Measurements from ENCODE around the gene MED29. TPM values are rescaled to one million over a fixed set of nuclear protein-coding genes. Genes with fewer than 3 reads are reported as not detected.
"Not testable (repeated sequence)": the region's sequence is repeated elsewhere in the genome, so short reads cannot be mapped to it uniquely, and the experiment has no call there.

The MED29 gene
- total RNA-seq, 1 experiment from 2014 or later, result 42.9 TPM

- Mint-ChIP-seq H3K9me3 (no peaks in the 10 kb centered on the region), H3K27ac (no peak overlapping the region), H3K4me3 (no peak overlapping the region), H3K36me3 (peaks cover 76% of the 10 kb centered on the region), H3K27me3 (ENCODE audit: low read depth) (no peaks in the 10 kb centered on the region), H3K4me1 (no peaks in the 10 kb centered on the region)
- POLR2A ChIA-PET, result no interaction called here
- no peak for TF ChIP-seq FOXP1 (CRISPR knock-in tag; IDR thresholded peaks at IDR 0.05; ENCODE audit: borderline replicate concordance)
- TF ChIP-seq ATF1 (CRISPR knock-in tag; IDR thresholded peaks at IDR 0.05), result no peak
- no peak for TF ChIP-seq NFATC4 (CRISPR knock-in tag; IDR thresholded peaks at IDR 0.05)
- no peak for TF ChIP-seq CBFB (CRISPR knock-in tag; IDR thresholded peaks at IDR 0.05; ENCODE audit: low read depth)
- no peak for TF ChIP-seq FOXK1 (CRISPR knock-in tag; IDR thresholded peaks at IDR 0.05)
- no peak for TF ChIP-seq E2F5 (CRISPR knock-in tag; IDR thresholded peaks at IDR 0.05)
- TF ChIP-seq PRDM15 (CRISPR knock-in tag; IDR thresholded peaks at IDR 0.05), result no peak
- no peak for TF ChIP-seq ZNF263 (CRISPR knock-in tag; IDR thresholded peaks at IDR 0.05; ENCODE audit: low read depth)
- no peak for TF ChIP-seq ZNF416 (CRISPR knock-in tag; IDR thresholded peaks at IDR 0.05)
- TF ChIP-seq RORB (CRISPR knock-in tag; IDR thresholded peaks at IDR 0.05), result no peak
- TF ChIP-seq, protein P1, sequence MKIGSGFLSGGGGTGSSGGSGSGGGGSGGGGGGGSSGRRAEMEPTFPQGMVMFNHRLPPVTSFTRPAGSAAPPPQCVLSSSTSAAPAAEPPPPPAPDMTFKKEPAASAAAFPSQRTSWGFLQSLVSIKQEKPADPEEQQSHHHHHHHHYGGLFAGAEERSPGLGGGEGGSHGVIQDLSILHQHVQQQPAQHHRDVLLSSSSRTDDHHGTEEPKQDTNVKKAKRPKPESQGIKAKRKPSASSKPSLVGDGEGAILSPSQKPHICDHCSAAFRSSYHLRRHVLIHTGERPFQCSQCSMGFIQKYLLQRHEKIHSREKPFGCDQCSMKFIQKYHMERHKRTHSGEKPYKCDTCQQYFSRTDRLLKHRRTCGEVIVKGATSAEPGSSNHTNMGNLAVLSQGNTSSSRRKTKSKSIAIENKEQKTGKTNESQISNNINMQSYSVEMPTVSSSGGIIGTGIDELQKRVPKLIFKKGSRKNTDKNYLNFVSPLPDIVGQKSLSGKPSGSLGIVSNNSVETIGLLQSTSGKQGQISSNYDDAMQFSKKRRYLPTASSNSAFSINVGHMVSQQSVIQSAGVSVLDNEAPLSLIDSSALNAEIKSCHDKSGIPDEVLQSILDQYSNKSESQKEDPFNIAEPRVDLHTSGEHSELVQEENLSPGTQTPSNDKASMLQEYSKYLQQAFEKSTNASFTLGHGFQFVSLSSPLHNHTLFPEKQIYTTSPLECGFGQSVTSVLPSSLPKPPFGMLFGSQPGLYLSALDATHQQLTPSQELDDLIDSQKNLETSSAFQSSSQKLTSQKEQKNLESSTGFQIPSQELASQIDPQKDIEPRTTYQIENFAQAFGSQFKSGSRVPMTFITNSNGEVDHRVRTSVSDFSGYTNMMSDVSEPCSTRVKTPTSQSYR (CRISPR knock-in tag; IDR thresholded peaks at IDR 0.05), result no peak
- no peak for TF ChIP-seq NFE2L1 (CRISPR knock-in tag; IDR thresholded peaks at IDR 0.05)
- TF ChIP-seq, protein P2, sequence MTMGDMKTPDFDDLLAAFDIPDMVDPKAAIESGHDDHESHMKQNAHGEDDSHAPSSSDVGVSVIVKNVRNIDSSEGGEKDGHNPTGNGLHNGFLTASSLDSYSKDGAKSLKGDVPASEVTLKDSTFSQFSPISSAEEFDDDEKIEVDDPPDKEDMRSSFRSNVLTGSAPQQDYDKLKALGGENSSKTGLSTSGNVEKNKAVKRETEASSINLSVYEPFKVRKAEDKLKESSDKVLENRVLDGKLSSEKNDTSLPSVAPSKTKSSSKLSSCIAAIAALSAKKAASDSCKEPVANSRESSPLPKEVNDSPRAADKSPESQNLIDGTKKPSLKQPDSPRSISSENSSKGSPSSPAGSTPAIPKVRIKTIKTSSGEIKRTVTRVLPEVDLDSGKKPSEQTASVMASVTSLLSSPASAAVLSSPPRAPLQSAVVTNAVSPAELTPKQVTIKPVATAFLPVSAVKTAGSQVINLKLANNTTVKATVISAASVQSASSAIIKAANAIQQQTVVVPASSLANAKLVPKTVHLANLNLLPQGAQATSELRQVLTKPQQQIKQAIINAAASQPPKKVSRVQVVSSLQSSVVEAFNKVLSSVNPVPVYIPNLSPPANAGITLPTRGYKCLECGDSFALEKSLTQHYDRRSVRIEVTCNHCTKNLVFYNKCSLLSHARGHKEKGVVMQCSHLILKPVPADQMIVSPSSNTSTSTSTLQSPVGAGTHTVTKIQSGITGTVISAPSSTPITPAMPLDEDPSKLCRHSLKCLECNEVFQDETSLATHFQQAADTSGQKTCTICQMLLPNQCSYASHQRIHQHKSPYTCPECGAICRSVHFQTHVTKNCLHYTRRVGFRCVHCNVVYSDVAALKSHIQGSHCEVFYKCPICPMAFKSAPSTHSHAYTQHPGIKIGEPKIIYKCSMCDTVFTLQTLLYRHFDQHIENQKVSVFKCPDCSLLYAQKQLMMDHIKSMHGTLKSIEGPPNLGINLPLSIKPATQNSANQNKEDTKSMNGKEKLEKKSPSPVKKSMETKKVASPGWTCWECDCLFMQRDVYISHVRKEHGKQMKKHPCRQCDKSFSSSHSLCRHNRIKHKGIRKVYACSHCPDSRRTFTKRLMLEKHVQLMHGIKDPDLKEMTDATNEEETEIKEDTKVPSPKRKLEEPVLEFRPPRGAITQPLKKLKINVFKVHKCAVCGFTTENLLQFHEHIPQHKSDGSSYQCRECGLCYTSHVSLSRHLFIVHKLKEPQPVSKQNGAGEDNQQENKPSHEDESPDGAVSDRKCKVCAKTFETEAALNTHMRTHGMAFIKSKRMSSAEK (CRISPR knock-in tag; IDR thresholded peaks at IDR 0.05; ENCODE audit: borderline replicate concordance), result no peak
- no peak for TF ChIP-seq TEAD1 (CRISPR knock-in tag; IDR thresholded peaks at IDR 0.05)
- no peak for TF ChIP-seq SMAD4 (CRISPR knock-in tag; IDR thresholded peaks at IDR 0.05)
- TF ChIP-seq FOXP4 (CRISPR knock-in tag; IDR thresholded peaks at IDR 0.05), result no peak
- ATAC-seq (no peak), DNase-seq (ENCODE audit: low spot score) (no peak)
- CTCF ChIA-PET, result no interaction called here
Observed at GRCh38 chr19:39377373-39378362, 13.5 kb upstream of the MED29 start.

DNA sequence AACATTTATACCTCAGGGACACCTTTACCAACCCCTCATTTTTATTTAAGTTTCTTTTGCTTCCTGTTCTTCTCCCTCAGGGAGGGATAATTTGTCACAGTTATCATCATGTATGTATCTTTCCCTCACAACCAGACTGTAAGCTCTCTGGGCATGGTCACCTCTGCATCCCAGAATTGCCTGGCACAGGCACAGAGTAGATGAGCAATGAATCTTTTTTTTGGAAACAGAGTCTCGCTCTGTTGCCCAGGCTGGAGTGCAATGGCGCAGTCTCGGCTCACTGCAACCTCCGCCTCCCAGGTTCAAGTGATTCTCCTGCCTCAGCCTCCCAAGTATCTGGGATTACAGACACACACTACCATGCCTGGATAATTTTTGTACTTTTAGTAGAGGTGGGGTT, 11.8 kb upstream of the MED29 start:
- POLR2A ChIA-PET; H3K4me1 Mint-ChIP-seq; H3K27me3 Mint-ChIP-seq (ENCODE audit: low read depth); ATAC-seq; H3K27ac Mint-ChIP-seq; H3K9me3 Mint-ChIP-seq; DNase-seq (ENCODE audit: low spot score); CTCF ChIA-PET; H3K4me3 Mint-ChIP-seq: not testable (repeated sequence)
- H3K36me3 Mint-ChIP-seq, result peaks cover 82% of the 10 kb centered on the region

Data from WTC11 (cell line).